HEK293 (cell line): Measurements from ENCODE around the gene CDAN1.

Experiments
- CTCF ChIA-PET: fragments of 350-600 bp; formaldehyde crosslinking; extraction: SDS; loops from one replicate; lab custom pipeline; 2021; ENCODE audit warnings: antibody characterized with exemption; lab: Yijun Ruan, JAX
- POLR2A ChIA-PET: fragments of 300-600 bp; formaldehyde crosslinking; extraction: SDS; loops from one replicate; lab custom pipeline; 2020; ENCODE audit warnings: antibody characterized with exemption, inconsistent platforms; lab: Yijun Ruan, JAX
- H3K27ac ChIP-seq: fragments of 200-500 bp; sonication (Bioruptor generic); 2 replicates; pipeline ENCODE4 v1.5.1; 2014; ENCODE audit warnings: low read depth, low read length, control low read depth, inconsistent platforms; ENCODE audit errors: extremely low read depth
- H3K36me3 ChIP-seq, 2 experiments: fragments of 200-500 bp in 1 of 2; sonication (Bioruptor generic) in 1 of 2; 1 replicate in 1 of 2; 2 replicates in 1 of 2; pipeline ENCODE4 v1.5.1; 2014 to 2017; ENCODE audit warnings: inconsistent platforms in 2 of 2, low read length in 2 of 2; ENCODE audit not compliant: control insufficient read depth in 2 of 2, insufficient read depth in 1 of 2
- H3K4me1 ChIP-seq: fragments of 200-500 bp; sonication (Bioruptor generic); 2 replicates; pipeline ENCODE4 v1.5.1; 2014; ENCODE audit warnings: mild to moderate bottlenecking, low read length, inconsistent platforms; ENCODE audit not compliant: control insufficient read depth, insufficient read depth
- H3K4me3 ChIP-seq: 2 replicates; pipeline ENCODE4 v1.5.1; 2011; ENCODE audit warnings: low read depth, mild to moderate bottlenecking, control low read depth, low read length, moderate library complexity
- H3K9me3 ChIP-seq: fragments of 200-500 bp; sonication (Bioruptor generic); 2 replicates; pipeline ENCODE4 v1.5.1; 2014; ENCODE audit warnings: low read depth, low read length, inconsistent platforms; ENCODE audit not compliant: control insufficient read depth, insufficient read depth
- GFI1B ChIP-seq: fragments of 450-650 bp; formaldehyde crosslinking; IDR thresholded peaks from 2 replicates; pipeline ENCODE4 v1.5.1; 2016; ENCODE audit warnings: missing biosample characterization, missing genetic modification characterization
- GLIS1 ChIP-seq: fragments of 450-650 bp; formaldehyde crosslinking; IDR thresholded peaks from 2 replicates; pipeline ENCODE4 v1.5.1; 2016; ENCODE audit warnings: missing biosample characterization, missing genetic modification characterization
- HOXA7 ChIP-seq: sonication (generic); formaldehyde crosslinking; IDR thresholded peaks from 2 replicates; pipeline ENCODE4 v1.8.1; 2022; ENCODE audit warnings: missing genetic modification reagents, borderline replicate concordance
- KLF1 ChIP-seq: fragments of 450-650 bp; formaldehyde crosslinking; IDR thresholded peaks from 2 replicates; pipeline ENCODE4 v1.5.1; 2016; ENCODE audit warnings: missing biosample characterization, missing genetic modification characterization
- KLF9 ChIP-seq: fragments of 450-650 bp; formaldehyde crosslinking; IDR thresholded peaks from 2 replicates; pipeline ENCODE4 v1.5.1; 2016; ENCODE audit warnings: missing biosample characterization, missing genetic modification characterization, low read depth
- MEIS1 ChIP-seq: sonication (generic); formaldehyde crosslinking; IDR thresholded peaks from 2 replicates; pipeline ENCODE4 v1.8.1; 2022; ENCODE audit warnings: missing genetic modification reagents, mild to moderate bottlenecking, borderline replicate concordance
- WT1 ChIP-seq: fragments of 450-650 bp; formaldehyde crosslinking; IDR thresholded peaks from 2 replicates; pipeline ENCODE4 v1.5.1; 2016; ENCODE audit warnings: missing biosample characterization, missing genetic modification characterization
- YY2 ChIP-seq: fragments of 450-650 bp; formaldehyde crosslinking; IDR thresholded peaks from 2 replicates; pipeline ENCODE4 v1.5.1; 2016; ENCODE audit warnings: missing biosample characterization, missing genetic modification characterization
- ZBTB10 ChIP-seq: fragments of 450-650 bp; formaldehyde crosslinking; IDR thresholded peaks from 2 replicates; pipeline ENCODE4 v1.5.1; 2016; ENCODE audit warnings: missing biosample characterization, missing genetic modification characterization
- ZBTB20 ChIP-seq: fragments of 450-650 bp; formaldehyde crosslinking; IDR thresholded peaks from 2 replicates; pipeline ENCODE4 v1.5.1; 2016; ENCODE audit warnings: missing biosample characterization, missing genetic modification characterization
- ZBTB48 ChIP-seq: fragments of 450-650 bp; formaldehyde crosslinking; IDR thresholded peaks from 2 replicates; pipeline ENCODE4 v1.5.1; 2016; ENCODE audit warnings: missing biosample characterization, missing genetic modification characterization
- ZNF132 ChIP-seq: fragments of 450-650 bp; formaldehyde crosslinking; IDR thresholded peaks from 2 replicates; pipeline ENCODE4 v1.5.1; 2017; ENCODE audit warnings: missing biosample characterization, missing genetic modification characterization, borderline replicate concordance
- ZNF214 ChIP-seq: fragments of 450-650 bp; formaldehyde crosslinking; IDR thresholded peaks from 2 replicates; pipeline ENCODE4 v1.5.1; 2017; ENCODE audit warnings: missing biosample characterization, mild to moderate bottlenecking, missing genetic modification characterization, borderline replicate concordance
- ZNF23 ChIP-seq: fragments of 450-650 bp; formaldehyde crosslinking; IDR thresholded peaks from 2 replicates; pipeline ENCODE4 v1.5.1; 2016; ENCODE audit warnings: missing biosample characterization, missing genetic modification characterization, borderline replicate concordance
- ZNF292 ChIP-seq: fragments of 450-650 bp; formaldehyde crosslinking; IDR thresholded peaks from 2 replicates; pipeline ENCODE4 v1.5.1; 2016; ENCODE audit warnings: low read depth, missing biosample characterization, missing genetic modification characterization, borderline replicate concordance
- ZNF302 ChIP-seq: fragments of 450-650 bp; formaldehyde crosslinking; IDR thresholded peaks from 2 replicates; pipeline ENCODE4 v1.5.1; 2016; ENCODE audit warnings: missing biosample characterization, missing genetic modification characterization, low read depth
- ZNF423 ChIP-seq: fragments of 450-650 bp; formaldehyde crosslinking; IDR thresholded peaks from 2 replicates; pipeline ENCODE4 v1.5.1; 2016; ENCODE audit warnings: missing biosample characterization, missing genetic modification characterization
- ZNF561 ChIP-seq: fragments of 450-650 bp; IDR thresholded peaks from 2 replicates; pipeline ENCODE4 v1.5.1; 2018; ENCODE audit warnings: missing biosample characterization, missing genetic modification characterization, borderline replicate concordance
- ZNF600 ChIP-seq: fragments of 450-650 bp; formaldehyde crosslinking; IDR thresholded peaks from 2 replicates; pipeline ENCODE4 v1.5.1; 2016; ENCODE audit warnings: missing biosample characterization, missing genetic modification characterization
- ZNF626 ChIP-seq: fragments of 450-650 bp; sonication (Bioruptor Pico); formaldehyde crosslinking; IDR thresholded peaks from 2 replicates; pipeline ENCODE4 v1.5.1; 2018; ENCODE audit warnings: missing biosample characterization, missing genetic modification characterization, inconsistent platforms
- ZNF629 ChIP-seq: fragments of 450-650 bp; formaldehyde crosslinking; IDR thresholded peaks from 2 replicates; pipeline ENCODE4 v1.5.1; 2017; ENCODE audit warnings: missing biosample characterization, missing genetic modification characterization
- ZNF660 ChIP-seq: fragments of 450-650 bp; IDR thresholded peaks from 2 replicates; pipeline ENCODE4 v1.5.1; 2018; ENCODE audit warnings: missing biosample characterization, mild to moderate bottlenecking, missing genetic modification characterization
- ZNF791 ChIP-seq: fragments of 450-650 bp; formaldehyde crosslinking; IDR thresholded peaks from 2 replicates; pipeline ENCODE4 v1.5.1; 2016; ENCODE audit warnings: missing biosample characterization, missing genetic modification characterization
- ZNF843 ChIP-seq: fragments of 450-650 bp; formaldehyde crosslinking; IDR thresholded peaks from 2 replicates; pipeline ENCODE4 v1.5.1; 2016; ENCODE audit warnings: missing biosample characterization, missing genetic modification characterization
- ZSCAN23 ChIP-seq: fragments of 450-650 bp; formaldehyde crosslinking; IDR thresholded peaks from 2 replicates; pipeline ENCODE4 v1.5.1; 2016; ENCODE audit warnings: missing biosample characterization, missing genetic modification characterization
- ZXDB ChIP-seq: fragments of 450-650 bp; formaldehyde crosslinking; IDR thresholded peaks from 2 replicates; pipeline ENCODE4 v1.5.1; 2016; ENCODE audit warnings: missing biosample characterization, missing genetic modification characterization
- TF ChIP-seq, protein P1 (sequence below): fragments of 450-650 bp; formaldehyde crosslinking; IDR thresholded peaks from 2 replicates; pipeline ENCODE4 v1.5.1; 2016; ENCODE audit warnings: missing biosample characterization, missing genetic modification characterization

CDAN1 gene

DNA sequence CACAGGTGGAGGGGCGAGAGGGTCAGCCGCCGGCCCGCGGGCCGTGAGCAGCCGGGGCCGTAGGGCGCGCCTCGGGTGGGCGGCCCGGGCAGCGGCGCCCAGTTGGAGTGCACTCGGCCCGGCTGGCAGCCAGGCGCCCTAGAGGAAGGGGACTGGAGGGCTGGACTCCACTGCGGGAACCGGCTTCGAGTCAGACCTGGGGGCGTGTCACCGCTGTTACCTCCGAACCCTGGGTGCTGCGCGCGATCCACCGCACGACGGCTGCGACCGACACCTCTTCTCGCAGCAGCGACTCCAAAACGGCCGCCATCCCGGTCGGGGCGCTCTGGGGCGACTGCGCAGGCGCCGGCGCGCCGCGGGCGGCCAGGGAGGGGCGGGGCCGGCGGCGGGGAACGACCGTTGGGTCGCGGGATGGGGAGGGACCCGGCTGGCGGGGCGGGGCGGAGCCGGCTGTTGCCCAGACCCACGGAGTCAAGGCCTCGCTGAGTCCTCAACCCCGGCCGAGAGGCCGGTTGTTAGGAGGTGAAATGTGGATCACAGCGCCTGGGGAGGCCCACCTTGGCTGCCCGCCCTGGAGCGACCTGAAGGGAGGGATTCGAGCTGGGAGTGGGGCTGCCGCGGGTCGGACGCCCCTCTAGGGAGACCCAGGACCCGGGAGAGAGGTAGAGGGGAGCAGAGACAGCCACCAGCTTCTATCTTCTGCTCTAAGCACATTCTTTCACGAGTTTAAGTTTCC lies at the start of gene CDAN1 (continued):
- TF ChIP-seq ZNF423 (tag by site-specific recombination), result no peak
- TF ChIP-seq, protein P1, sequence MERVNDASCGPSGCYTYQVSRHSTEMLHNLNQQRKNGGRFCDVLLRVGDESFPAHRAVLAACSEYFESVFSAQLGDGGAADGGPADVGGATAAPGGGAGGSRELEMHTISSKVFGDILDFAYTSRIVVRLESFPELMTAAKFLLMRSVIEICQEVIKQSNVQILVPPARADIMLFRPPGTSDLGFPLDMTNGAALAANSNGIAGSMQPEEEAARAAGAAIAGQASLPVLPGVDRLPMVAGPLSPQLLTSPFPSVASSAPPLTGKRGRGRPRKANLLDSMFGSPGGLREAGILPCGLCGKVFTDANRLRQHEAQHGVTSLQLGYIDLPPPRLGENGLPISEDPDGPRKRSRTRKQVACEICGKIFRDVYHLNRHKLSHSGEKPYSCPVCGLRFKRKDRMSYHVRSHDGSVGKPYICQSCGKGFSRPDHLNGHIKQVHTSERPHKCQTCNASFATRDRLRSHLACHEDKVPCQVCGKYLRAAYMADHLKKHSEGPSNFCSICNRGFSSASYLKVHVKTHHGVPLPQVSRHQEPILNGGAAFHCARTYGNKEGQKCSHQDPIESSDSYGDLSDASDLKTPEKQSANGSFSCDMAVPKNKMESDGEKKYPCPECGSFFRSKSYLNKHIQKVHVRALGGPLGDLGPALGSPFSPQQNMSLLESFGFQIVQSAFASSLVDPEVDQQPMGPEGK (tag by site-specific recombination), result 0 out of 2 replicates have a peak, but pooled peaks have one; percentile 31
- TF ChIP-seq GLIS1 (tag by site-specific recombination), result peak; percentile 64; the same call in 1 of the 2 replicates
- no peak for TF ChIP-seq ZNF561 (tag by site-specific recombination)
- TF ChIP-seq ZNF626, result no peak
- TF ChIP-seq MEIS1, result no peak
- TF ChIP-seq ZBTB20 (tag by site-specific recombination), result peak; percentile 40; the same call in 1 of the 2 replicates
- no peak for TF ChIP-seq ZSCAN23
- TF ChIP-seq HOXA7 (CRISPR knock-in tag), result no peak
- TF ChIP-seq WT1 (tag by site-specific recombination), result no peak
- no peak for TF ChIP-seq YY2 (tag by site-specific recombination)
- no peak for TF ChIP-seq ZXDB (tag by site-specific recombination)
- TF ChIP-seq ZNF629, result no peak
- TF ChIP-seq ZNF132 (tag by site-specific recombination), result no peak
- no peak for TF ChIP-seq ZNF214 (tag by site-specific recombination)
- TF ChIP-seq ZNF600 (tag by site-specific recombination), result peak; percentile 65; the same call in 1 of the 2 replicates
- TF ChIP-seq ZBTB10 (tag by site-specific recombination), result no peak
- no peak for TF ChIP-seq ZNF292 (tag by site-specific recombination)
- peak; percentile 60; the same call in 1 of the 2 replicates for TF ChIP-seq KLF9 (tag by site-specific recombination)
- TF ChIP-seq, all 188 proteins: peak for 15

DNA sequence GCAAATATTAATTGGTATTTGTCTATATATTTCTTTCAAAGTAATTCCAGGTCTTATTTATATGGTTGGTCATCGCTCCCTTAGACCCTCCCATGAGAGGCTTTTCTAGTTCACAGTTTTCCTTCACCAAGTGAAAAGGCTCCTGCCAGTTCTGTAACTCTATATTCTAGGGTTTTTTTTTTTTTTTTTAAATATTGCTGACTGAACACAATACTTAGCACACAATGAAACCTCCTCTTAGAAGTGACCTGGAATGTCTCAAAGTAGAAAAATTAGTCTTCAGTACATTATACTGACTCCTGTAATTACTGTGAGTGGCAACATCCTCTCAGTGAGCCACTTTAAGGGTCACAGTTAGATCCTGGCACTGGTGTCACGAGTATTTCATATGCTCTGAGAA lies 48.6 kb upstream of the CDAN1 start:
- CTCF ChIA-PET, result no interaction called here
- TF ChIP-seq ZNF302 (no peak), ZNF843 (tag by site-specific recombination) (no peak), ZBTB48 (tag by site-specific recombination) (no peak), KLF1 (tag by site-specific recombination) (no peak), ZNF660 (tag by site-specific recombination) (no peak), ZNF23 (no peak), GFI1B (tag by site-specific recombination) (no peak), ZNF600 (tag by site-specific recombination) (no peak), ZNF791 (no peak)
- TF ChIP-seq, protein P1 (tag by site-specific recombination), result no peak

More for the DNA sequence above, 48.6 kb upstream of the CDAN1 start:
- Histone ChIP-seq H3K4me3 (no peak overlapping the region), H3K4me1 (no peaks in the 10 kb centered on the region), H3K9me3 (no peaks in the 10 kb centered on the region), H3K36me3 (peaks cover 0 to 8% of the 10 kb centered on the region in 2 experiments; a peak in 1 of 3 replicates), H3K27ac (no peak overlapping the region)
- POLR2A ChIA-PET, result no interaction called here
